Kasumi-1 (cell line): Measurements from ENCODE around the gene RALGPS2.

Experiments used
- DNase-seq, 2 experiments: peaks; one replicate each; lab custom pipeline; 2025; lab: John Stamatoyannopoulos, UW

Gene RALGPS2

DNA sequence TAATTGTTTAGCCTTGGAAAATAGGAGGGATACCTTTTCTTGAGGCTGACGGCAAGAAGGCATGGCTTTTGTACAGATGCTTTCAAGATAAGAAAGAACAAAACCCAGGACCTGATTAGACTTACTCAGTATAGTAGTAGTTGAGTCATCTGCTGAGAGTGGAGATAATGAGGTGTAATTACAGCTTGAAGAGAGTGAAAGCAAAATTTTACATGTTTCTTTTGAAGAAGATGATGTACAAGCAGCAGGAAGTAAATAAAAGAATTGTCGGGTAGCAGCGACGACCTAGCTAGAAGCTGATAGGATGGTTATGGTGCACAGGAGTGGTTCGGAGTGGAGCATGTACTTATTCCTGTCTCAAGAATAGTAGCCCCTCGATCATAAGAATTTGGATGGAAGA is 139.3 kb downstream of the RALGPS2 start:
- DNase-seq = no peak

DNA sequence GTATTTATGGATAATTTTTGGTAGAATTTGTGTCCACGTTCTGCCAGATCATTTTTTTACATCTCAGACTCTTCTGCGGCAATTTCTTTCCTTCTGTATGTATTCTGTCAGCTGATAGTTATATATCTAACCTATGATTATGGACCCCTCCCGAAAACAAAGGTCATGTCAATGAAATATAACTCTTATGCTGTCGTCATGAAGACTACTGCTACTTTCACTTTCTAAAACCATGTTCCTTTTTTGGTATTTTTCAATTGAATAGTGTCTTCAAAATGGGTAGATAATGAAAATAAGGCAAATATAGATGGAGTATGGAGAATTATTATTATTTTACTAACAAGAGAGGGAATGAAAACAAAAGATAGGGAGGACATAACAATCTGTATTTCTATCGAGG is 142.6 kb downstream of the RALGPS2 start:
- DNase-seq = no peak

DNA sequence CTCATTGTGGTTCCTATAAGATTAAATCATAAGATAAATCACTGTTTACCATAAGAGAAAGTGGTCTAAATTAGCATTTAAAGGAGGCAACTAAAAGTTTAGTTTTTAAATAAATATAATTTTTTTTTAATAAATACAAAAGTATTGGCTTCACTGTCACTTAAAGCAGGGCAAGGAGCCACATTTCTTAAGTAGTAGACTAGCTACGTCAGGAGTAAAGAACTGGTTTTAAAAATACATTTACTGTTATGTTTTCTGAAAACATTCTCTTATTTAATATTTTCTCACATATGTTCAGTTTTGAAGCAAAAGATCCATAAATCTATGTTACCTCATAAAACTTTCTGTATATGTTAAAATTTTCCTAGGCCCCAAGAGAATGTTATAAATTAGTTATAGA is 143.7 kb downstream of the RALGPS2 start:
- DNase-seq = no peak

DNA sequence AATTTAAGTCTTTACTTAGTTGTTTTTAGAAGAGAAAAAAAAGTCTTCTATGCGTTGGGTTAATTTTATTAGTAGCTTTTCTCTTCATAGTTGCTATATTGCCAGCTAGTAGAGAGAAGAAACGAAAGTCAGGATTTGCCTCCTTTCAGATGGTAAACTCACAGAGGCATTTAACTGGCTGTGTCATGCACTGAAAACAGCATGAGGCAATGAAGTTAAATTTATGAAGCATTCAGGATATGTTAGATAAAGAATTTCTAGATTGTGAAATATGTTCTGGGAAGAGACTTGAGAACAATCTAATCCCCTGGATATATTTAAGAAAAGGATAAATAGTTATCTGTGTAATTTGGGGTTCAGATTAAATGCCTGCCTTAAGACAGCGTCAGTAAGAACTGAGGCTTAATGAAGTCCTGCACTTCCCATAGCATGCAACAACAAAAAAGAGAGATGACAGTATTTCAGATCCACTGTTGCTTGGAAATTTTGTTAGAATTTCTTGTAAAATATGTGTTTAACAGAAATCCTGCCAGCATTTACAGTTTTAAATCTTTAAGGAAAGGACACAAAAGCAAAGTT is 144.2 kb downstream of the RALGPS2 start:
- no peak for DNase-seq

DNA sequence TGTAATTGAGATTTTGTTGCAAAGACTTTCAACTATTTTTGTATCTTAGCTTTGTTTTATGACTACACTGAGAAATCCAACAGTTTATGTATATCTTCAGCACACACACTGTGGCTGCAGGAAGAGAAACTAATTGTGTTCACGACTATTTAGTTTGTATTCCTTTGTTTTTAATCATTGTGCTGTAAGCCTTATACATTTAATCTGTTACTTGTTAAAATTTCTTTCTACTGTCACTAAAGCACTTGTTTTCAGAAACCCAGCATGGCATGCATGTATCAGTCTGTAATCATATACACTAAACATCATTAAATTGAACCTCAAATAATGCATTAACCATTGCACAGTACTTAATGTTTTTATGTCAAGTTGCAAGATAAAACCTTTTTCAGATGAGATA is 145.2 kb downstream of the RALGPS2 start:
- no peak for DNase-seq

DNA sequence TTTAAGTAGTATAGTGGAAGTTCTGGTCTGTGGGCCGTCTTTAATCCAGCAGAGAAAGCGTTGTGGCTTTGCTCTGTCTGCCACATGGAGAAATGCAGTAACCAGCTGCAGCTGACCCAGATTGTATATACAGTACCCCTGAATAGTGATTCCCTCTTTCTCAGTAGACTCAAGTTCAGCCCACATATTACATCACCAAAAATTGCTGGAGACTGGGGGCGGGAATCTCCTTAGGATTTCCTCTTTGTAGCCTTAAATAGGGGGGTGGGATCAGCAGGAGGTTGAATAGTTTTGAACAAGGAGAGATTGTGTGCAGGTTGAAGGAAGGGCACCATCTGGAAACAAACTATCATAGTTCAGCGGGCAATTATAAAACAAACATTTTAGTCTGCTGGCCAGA is 145.9 kb downstream of the RALGPS2 start, which contains the start of gene ANGPTL1:
ANGPTL1 (minus strand) TSS at position 134 of the 400 bp plus-strand sequence. CDS start 5,301 bp downstream, outside the sequence.
- no peak for DNase-seq

DNA sequence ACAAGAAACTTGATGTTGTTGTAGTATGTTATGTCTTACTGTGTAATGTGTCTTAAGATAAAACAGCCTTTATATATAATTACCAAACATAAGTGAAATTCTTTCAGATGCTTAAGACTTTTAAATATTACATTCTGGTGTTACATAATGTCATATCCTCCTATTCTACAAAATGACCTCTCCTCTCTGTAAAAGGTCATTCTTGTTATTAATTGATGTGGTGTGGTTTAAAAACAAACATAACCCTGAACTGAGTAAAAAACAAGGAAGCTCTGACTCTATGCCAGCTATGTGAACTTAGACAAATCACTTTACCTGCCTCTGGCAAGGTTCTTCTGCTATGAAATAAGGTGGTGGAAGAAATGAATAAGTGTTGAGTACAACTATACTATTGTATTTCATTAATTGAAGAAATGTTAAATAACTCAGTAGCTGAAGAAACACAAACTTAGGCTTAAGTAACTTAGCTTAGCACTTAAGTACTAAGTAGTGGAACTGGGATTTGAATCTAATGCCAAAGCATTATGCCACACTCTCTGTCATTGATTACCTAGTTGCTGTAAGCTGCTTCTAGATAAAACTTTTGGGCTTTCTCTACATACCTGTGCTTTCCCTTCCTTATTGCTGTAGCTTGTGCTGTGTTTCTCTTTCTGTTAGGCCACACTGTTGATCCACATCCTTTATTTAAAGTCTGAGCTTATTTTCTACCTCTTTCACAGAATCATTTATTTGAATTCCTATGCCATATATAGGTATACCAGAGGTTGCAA is 146.7 kb downstream of the RALGPS2 start:
- no peak for DNase-seq

DNA sequence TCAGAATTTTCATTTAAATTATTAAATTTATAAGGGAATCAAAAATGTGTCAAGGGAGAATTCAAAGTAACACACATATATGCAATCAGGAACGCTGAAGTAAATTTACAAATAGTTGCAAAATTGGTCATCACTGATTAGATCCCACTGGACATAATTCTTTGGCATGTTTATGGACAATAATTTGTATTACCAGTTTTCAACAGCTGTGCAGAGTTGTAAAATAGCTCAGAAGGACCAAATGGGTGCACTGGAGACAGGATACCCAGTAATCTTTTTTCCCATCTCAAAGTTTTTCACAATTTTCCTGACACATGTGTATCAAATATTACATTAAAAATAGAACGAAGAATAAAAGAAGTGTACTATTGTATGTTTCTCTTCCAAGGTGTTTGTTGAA is 149.9 kb downstream of the RALGPS2 start:
- DNase-seq = no peak

DNA sequence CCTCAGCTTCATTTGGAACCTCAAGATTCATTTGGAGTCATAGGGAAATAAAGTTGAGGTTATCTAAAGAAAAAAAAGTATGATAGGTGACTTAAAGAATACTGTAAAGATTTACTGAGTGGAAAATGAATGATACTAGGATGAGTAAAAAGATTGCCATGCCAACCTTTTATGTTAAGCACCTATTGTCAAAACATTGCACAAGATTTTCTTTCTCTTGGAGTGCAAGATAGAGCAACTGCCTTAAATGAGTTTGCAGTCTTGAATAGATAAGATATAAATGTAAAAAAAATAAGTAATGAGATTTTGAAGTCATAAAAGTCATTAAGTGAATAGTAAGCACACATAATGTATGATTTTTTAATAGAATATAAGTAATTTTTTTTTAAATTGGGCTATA is 150.9 kb downstream of the RALGPS2 start:
- DNase-seq = no peak

DNA sequence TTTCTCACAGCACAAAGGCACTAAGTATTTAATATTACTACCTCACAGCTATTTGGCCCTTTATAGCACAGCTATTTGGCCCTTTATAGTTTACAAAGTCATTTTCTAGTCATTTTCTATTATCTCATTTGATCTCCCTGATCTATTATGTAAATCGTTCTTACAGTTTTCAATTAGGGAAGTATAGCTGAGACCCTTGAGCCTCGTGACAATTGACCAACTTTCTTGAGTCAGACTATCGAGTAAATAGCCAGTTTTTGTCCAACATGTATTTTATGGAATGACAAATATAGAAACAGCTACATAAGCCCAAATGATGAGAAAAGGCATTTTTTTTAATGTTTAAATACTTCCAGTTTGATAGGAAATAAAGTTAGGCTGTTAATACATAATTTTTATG is 152.9 kb downstream of the RALGPS2 start:
- no peak for DNase-seq

DNA sequence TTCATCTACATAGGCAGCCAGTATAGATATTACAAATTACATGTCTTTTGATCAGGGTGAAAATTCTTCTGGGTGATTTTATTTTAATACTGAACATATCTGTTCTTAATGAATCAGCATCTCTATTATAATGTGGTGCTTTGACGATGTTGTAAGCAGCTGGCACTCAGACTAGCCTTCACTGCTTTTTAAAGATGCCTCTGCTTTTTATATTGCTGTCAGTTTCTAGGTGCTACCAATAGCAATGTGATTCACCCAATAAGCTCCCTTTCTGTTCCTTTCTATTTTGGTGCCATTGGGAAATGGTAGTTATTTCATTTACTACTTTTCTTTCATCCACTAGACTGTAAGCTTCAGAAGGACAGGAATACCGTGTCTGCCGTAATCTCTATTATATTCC is 156.9 kb downstream of the RALGPS2 start:
- DNase-seq = no peak

DNA sequence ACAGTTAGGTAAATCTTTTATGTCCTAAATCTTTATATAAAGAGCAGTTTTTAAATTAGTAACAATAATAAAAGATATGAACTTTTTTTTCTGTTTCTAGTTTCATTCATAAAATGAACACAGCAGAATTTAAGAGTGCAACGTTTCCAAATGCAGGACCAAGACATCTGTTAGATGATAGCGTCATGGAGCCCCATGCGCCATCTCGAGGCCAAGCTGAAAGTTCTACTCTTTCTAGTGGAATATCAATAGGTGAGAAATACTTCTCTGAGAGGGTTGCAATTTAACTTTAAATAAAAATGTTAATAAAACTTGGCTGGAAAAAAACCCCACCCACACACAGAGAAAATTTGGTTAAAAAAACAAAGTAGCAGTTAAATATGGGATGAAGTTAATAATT is 160.8 kb downstream of the RALGPS2 start:
- no peak for DNase-seq

DNA sequence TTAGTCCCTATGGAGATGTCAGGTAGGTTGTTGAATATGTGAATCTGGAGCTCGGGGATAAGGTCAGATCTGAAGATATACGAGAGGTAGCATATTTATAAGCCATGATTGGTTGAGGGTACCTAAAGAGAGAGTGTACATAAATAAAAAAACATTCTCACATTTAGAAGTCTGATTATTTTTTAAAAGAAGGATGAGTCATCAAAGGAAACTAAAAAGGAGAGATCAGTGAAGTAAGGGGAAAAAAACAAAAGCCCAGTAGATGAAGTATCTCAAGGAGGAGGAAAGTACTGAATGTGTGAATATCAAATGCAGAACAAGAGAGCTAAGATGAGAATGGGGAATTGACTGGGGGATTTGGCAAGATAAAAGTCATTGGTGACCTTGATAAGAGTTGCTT is 161.5 kb downstream of the RALGPS2 start:
- no peak for DNase-seq

DNA sequence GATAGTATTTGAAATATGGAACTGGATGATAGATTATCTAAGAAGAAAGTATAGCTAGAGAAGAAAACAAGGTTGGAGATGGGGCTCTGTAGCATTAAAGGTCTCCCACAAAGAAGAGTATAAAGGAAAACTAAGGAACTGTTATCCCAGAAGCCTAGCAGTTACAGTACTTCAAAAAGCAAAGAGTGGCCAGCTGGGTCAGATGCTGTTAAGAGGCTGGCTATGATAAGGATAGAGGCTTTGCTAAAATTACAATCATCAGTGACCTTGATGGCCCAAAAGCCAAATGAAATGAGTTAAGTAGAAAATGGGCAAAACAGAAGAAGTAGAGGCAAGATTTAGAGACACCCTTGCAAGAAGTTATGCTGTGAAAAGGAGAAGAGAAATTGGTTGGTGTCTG is 170.9 kb downstream of the RALGPS2 start:
- DNase-seq = no peak

DNA sequence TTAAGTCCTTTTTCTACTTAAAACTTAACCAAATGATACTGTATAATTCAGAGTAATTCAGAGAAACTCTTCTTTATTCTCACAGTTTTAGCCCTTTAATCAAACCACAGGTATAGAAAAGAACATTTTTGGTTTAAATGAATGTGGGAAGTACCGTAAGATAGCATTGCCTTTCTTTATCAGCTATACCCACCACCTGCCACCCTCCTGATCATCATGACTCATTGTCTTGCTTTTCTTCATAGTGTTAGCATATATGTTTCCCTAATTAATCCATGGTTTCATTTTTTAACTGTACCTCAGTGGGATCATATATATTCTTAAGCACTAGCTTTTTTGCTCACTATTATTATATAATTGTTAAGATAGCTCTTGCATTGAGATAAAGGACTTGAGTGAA is 173.4 kb downstream of the RALGPS2 start:
- no peak for DNase-seq

DNA sequence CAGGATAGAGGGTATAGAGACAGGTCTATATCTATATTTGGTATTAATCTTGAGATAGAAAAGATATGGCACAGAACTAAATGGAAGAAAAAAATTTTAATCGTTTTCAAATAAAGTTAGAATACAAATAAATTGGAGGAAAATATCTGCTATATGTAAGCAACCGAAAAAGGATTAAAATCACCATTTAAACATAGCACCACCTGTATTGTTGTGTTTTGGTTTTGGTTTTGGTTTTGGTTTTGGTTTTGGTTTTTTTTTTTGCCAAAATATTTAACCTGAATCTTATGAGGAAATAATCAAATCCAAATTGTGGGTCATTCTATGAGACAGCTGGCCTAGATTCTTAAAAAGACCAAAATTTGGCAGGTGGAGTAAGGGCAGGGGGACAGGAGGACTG is 174.4 kb downstream of the RALGPS2 start:
- no peak for DNase-seq

DNA sequence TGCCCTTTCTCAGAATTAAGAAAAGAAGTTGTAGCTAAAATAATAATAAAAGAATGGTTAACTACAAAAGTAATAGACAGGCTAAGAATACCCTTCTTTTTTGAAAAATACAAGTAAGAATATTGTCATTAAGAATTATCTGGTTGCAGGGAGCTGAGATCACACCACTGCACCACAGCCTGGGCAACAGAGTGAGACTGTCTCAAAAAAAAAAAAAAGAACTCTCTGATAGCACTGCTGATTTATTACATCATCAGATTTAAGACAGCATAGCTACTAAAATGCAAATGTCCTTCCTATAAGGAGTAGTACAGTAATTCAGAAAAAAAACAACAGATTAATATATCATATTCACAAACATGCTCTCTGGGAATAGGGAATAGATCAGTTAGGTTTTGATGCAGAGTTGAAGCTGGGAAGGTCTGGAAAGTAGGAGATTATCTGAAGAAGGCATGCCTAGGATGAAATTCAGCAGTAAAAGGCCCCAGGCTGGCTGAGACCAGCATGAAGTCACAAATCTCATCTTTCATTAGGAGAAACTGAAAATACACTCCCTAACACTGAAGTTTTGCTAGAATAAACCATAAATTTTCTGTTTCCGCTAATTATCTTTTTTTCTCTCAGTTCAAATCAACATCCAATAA is 176.6 kb downstream of the RALGPS2 start:
- no peak for DNase-seq

DNA sequence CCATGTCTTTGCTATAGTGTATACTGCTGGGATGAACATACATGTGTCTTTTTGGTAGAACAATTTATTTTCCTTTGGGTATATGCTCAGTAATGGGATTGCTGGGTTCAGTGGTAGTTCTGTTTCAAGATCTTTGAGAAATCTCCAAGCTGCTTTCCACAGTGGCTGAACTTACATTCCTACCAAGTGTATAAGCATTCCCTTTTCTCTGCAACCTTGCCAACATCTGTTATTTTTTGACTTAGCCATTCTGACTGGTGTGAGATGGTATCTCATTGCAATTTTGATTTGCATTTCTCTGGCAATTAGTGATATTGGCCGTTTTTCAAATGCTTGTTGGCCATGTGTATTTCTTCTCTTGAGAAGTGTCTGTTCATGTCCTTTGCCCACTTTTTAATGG is 183.3 kb downstream of the RALGPS2 start:
- DNase-seq = no peak

DNA sequence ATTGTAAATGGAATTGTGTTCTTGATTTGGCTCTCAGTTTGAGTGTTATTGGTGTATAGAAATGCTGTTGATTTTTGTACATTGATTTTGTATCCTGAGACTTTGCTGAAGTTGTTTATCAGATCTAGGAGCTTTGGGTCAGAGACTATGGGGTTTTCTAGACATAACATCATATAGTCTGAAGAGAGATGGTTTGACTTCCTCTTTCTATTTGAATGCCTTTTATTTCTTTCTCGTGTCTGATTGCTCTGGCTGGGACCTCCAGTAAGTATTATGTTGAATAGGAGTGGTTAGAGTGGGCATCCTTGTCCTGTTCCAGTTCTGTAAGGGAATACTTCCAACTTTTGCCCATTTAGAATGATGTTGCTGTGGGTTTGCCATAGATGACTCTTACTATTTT is 185.0 kb downstream of the RALGPS2 start:
- no peak for DNase-seq

DNA sequence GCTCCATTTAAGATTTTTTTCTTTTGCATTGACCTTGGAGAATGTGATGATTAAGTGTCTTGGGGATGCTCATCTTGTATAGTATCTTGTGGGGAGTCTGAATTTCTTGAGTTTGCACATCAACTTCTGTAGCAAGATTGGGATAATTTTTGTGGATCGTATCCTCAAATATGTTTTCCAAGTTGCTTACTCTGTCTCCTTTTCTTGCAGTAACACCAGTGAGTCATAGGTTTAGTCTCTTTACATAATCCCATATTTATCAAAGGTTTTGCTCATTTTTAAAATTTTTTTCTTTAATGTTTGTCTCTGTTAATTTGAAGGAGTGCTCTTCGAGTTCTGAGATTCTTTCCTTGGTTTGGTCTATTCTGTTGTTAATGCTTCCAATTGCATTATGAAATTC is 187.6 kb downstream of the RALGPS2 start:
- no peak for DNase-seq

DNA sequence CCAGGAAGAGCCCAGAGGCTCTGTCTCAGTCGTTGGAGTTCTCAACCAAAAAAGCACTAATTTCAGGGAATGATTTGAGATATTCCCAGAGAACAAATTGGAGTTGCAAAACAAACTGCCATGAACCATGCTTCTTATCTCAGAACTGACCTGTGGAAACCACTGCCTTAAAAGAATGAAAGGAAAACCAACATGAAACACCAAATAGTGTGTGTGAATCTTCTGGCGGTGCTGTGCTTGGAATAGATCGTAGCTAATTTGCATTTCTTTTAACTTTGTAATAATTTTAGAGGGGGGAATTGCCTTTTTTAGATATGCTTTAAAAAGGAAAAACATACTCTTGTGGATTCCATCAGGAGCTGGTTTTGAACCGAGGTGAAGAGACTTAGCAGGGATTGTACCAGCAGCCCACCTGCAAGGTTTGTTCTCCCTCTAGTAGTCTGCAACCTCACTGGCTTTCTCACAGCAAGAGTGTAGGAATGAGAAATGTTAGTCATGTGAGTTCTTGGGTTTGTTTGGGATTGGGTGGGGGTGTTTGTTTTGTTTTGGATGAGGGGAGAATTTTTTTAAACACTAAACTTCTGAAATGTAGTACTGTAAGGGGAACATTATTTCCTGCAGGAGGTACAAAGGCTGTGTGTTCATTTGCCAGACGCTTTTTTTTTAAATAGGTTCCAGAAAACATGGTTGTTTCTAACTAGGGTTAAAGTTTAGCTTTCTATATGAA is 191.6 kb downstream of the RALGPS2 start:
- no peak for DNase-seq

DNA sequence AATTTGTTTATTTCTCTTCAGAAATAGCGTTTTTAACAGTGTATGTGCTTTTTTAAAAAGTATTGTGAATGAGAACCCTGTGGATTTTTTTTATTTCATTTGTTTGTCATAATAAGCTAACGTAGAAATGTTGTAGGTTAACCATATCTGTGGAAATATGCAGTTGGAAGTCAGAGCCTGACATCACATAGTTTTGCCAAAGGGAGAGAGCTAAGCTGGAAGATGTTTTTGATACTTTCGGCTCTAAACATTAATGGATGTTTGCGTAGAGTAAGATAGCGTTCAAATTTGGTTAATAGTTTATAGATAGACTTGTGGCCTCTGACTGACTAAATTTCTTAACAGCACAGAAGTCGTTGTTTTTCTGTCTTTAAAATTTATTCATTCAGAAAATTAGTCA is 193.3 kb downstream of the RALGPS2 start:
- no peak for DNase-seq

DNA sequence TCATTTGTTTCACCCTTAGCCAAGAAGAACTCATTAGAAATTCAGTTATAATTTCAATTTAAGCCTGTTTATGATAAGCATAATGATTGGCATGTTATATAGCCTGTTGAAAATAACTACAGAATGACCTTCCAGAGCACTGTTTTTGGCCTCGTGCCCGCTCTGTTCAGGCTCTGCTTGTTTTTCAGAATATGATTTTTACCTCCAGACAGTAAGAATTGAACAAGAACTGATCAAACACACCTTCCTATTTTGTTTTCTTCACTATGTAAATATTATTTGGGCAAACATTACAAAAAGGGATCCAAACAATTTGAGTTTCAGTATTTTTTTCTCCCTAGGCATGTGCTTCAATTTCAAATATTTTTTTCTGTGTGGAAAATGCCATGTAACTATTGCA is 193.9 kb downstream of the RALGPS2 start:
- no peak for DNase-seq
